SK-N-DZ (cell line): ENCODE measurements around the gene CADPS2.

Experiments
- DNase-seq: peaks from one replicate; pipeline ENCODE4 v3.0.0-alpha.2; 2015; ENCODE audit warnings: low spot score

The CADPS2 gene

GRCh38 chr7:122770686-122771335, 115.4 kb downstream of the CADPS2 start:
- no peak for DNase-seq

DNA sequence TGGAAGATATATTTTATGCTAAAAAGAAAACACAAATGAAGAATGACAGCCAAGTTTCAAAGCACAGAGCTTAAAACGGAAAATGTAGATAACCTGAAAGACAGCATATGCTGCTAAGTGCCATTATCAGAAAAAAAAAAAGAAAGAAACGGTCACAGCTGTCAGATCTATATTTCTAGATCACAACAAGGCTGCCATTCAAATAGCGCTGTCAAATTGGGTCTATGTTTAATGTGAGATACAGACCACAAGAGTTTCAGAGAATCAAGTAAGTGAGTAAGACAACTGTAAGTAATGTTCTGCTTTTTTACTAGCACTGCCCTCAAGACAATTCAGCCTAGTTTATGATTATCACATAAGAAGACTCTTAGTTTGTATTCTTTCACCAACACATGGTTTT, 117.4 kb downstream of the CADPS2 start:
- no peak for DNase-seq

- no peak for DNase-seq
These were observed 118.9 kb downstream of the CADPS2 start for GRCh38 chr7:122767339-122767738.

GRCh38 chr7:122766593-122766992, 119.7 kb downstream of the CADPS2 start:
- DNase-seq, result no peak

DNA sequence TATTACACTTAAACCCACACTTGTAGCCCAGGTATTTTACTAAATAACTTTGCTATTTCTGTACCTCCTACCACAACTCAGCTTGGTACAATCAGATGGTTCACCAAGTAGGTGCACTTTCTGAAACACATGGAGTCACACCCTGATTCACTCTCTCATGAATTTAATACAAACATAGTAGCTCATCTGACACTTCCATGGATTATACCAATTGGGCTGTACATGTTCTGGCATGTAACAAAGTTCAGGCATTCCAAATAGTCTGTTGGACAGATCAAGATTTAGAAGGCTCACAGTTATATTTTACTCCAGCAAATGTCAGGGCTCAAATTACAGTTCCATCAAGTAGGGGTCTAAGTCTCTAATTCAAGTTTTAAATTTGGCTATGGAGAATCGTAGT, 121.4 kb downstream of the CADPS2 start:
- DNase-seq, result no peak

DNA sequence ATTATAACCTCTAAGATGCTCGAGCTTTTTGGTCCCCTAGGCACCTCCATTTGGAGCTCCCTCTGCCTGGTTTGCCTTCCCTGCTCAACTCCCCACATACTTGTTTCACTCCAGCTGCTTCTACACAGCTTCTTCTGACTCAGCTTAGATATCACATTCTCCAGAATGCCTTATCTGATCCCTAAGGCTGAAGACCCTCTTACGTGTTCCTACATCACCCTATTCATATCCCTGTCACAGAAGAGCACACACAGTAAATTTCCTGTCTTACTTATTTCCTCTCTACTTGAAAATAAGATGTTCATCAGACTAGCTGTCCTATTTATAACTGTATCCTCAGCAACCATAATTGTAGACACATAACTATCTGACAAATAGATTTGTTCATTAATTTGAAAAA, 122.2 kb downstream of the CADPS2 start:
- DNase-seq, result no peak

- no peak for DNase-seq
These were observed 124.2 kb downstream of the CADPS2 start for GRCh38 chr7:122762071-122762470.

DNA sequence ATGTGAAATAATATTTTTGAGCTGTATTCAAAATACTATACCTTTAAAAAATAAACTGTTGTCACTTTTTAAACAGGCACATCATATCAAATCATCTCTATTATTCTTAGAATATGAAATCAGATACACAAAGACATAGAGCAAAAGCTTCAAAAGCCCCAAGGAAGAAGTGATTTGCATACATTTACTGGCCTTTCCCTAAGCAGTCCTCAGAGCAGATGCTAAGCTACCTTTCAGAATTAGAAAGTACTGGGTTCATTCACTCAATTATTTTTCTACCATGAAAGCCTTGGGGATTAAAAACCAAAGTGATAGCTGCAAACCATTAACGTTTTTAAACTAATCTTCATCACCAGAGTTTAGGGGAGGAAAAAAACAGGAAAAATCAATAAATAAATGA, 127.8 kb downstream of the CADPS2 start:
- DNase-seq, result no peak

- no peak for DNase-seq
These were observed 129.4 kb downstream of the CADPS2 start for GRCh38 chr7:122756860-122757259.

GRCh38 chr7:122755696-122756095, 130.6 kb downstream of the CADPS2 start:
- no peak for DNase-seq

- DNase-seq, result no peak
These were observed 133.7 kb downstream of the CADPS2 start for GRCh38 chr7:122752583-122752982.

- no peak for DNase-seq
These were observed 135.9 kb downstream of the CADPS2 start for GRCh38 chr7:122750389-122750788.

- DNase-seq, result no peak
These were observed 138.1 kb downstream of the CADPS2 start for GRCh38 chr7:122748195-122748594.

GRCh38 chr7:122746948-122747347, 139.3 kb downstream of the CADPS2 start:
- DNase-seq, result no peak

GRCh38 chr7:122743211-122743610, 143.0 kb downstream of the CADPS2 start:
- DNase-seq, result no peak

GRCh38 chr7:122738947-122739346, 147.3 kb downstream of the CADPS2 start:
- DNase-seq, result no peak

DNA sequence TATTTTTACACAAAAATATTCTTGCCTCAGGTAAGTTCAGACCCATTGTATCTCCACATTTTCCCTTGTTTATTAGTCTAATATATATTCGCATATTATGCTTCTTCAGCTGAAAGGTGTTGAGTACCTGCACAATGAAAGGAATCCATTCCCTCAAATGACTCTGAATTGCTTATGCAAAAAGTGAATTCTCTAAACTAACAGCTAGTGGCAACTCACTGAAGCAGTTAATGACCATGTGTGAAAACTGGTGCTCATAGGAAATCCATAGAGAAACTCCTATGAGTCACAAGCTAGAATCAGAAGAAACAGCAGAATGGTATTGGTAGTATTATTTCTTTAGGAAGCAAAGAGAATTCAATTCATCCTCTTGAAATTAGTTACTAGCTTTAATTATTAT, 150.1 kb downstream of the CADPS2 start:
- no peak for DNase-seq

DNA sequence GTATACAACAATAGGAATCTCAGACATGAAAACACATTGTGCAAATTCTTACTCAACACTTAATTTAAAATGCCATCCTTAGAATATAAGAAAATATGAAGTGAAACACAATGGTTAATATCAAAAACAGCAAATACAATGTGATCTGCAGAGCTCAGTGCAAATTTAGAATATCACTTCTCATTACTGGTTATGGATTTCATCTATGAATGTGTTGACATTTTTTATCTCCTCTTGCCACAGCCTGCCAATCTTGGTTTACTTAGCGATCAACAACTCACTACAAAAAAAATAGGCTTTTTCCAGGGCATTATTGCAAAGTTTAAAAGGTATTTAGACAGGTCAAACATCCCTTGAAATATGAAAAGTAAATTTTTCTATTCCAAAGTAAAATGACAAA, 158.5 kb downstream of the CADPS2 start:
- DNase-seq, result no peak

DNA sequence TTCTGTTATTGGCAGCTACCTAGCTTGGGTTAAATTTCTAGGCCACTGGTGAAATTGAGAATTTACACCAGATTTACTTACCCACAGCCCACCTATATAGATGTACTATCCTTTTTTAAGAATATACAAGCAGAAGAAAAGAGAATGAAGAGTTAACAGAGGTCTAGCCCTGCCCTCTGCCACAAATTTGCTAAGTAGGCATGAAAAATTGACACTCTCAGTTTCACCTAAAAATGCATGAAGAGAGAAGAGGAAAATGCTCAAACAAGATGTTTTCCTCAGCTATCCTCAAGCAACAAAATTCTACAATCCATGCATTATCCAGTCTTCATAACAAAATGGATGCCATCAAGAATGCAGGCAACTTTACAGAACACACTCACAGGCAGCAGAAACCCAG, 158.9 kb downstream of the CADPS2 start:
- DNase-seq, result no peak

GRCh38 chr7:122726881-122727280, 159.4 kb downstream of the CADPS2 start:
- DNase-seq, result no peak

GRCh38 chr7:122724366-122724765, 161.9 kb downstream of the CADPS2 start:
- no peak for DNase-seq

- DNase-seq, result no peak
These were observed 167.2 kb downstream of the CADPS2 start for GRCh38 chr7:122719010-122719578.

- DNase-seq, result no peak
These were observed 168.7 kb downstream of the CADPS2 start for GRCh38 chr7:122717356-122718089.
